ENCODE data around the gene EBF4.

The EBF4 gene

GRCh38 chr20:2736441-2736840 lies 43.9 kb downstream of the EBF4 start:
- H3K79me2 ChIP-seq (ENCODE audit: control insufficient read depth, low read length) = no peaks in the 10 kb centered on the region
- H3K4me2 ChIP-seq (ENCODE audit: low read length) = no peak overlapping the region
- H4K20me1 ChIP-seq (ENCODE audit: control insufficient read depth, insufficient read depth, low read depth, low read length) = no peaks in the 10 kb centered on the region
- peaks cover 12% of the 10 kb centered on the region; the same call in 1 of the 2 replicates for H3K27me3 ChIP-seq (ENCODE audit: control insufficient read depth, low read length)
- H3K9me2 ChIP-seq (replicated peaks; ENCODE audit: control insufficient read depth, low read length) = no peaks in the 10 kb centered on the region
- no peak overlapping the region for H3K4me3 ChIP-seq (ENCODE audit: low read length)
- H3K36me3 ChIP-seq (ENCODE audit: control insufficient read depth, low read length) = no peaks in the 10 kb centered on the region
- no peak for TF ChIP-seq CTCF (IDR thresholded peaks at IDR 0.05; ENCODE audit: low read depth, low read length, poor library complexity, severe bottlenecking)
- no peak for TF ChIP-seq EZH2phosphoT487 (IDR thresholded peaks at IDR 0.05; ENCODE audit: borderline replicate concordance, low read length)
- H3K9me3 ChIP-seq (ENCODE audit: control insufficient read depth, insufficient read depth, low read length) = peaks cover 4% of the 10 kb centered on the region; the same call in 1 of the 2 replicates
- H3K27ac ChIP-seq (ENCODE audit: low read depth, low read length) = no peak overlapping the region
- no peaks in the 10 kb centered on the region for H3F3A ChIP-seq (ENCODE audit: control insufficient read depth, insufficient read depth)
- no peaks in the 10 kb centered on the region for H3K4me1 ChIP-seq (ENCODE audit: control insufficient read depth, low read length)

- no peaks in the 10 kb centered on the region for H4K20me1 ChIP-seq (ENCODE audit: control insufficient read depth, insufficient read depth, low read depth, low read length)
- no peak overlapping the region for H3K27ac ChIP-seq (ENCODE audit: low read depth, low read length)
- H3K4me1 ChIP-seq (ENCODE audit: control insufficient read depth, low read length) = no peaks in the 10 kb centered on the region
- H3K36me3 ChIP-seq (ENCODE audit: control insufficient read depth, low read length) = no peaks in the 10 kb centered on the region
- H3K9me3 ChIP-seq (ENCODE audit: control insufficient read depth, insufficient read depth, low read length) = no peaks in the 10 kb centered on the region
- no peaks in the 10 kb centered on the region for H3K79me2 ChIP-seq (ENCODE audit: control insufficient read depth, low read length)
- H3F3A ChIP-seq (ENCODE audit: control insufficient read depth, insufficient read depth) = no peaks in the 10 kb centered on the region
- H3K4me3 ChIP-seq (ENCODE audit: low read length) = no peak overlapping the region
- TF ChIP-seq CTCF (IDR thresholded peaks at IDR 0.05; ENCODE audit: low read depth, low read length, poor library complexity, severe bottlenecking) (no peak), EZH2phosphoT487 (IDR thresholded peaks at IDR 0.05; ENCODE audit: borderline replicate concordance, low read length) (no peak)
- no peak overlapping the region for H3K4me2 ChIP-seq (ENCODE audit: low read length)
- no peaks in the 10 kb centered on the region for H3K9me2 ChIP-seq (replicated peaks; ENCODE audit: control insufficient read depth, low read length)
- H3K27me3 ChIP-seq (ENCODE audit: control insufficient read depth, low read length) = peaks cover 15% of the 10 kb centered on the region
These were observed 45.9 kb downstream of the EBF4 start for GRCh38 chr20:2738331-2739041.

DNA sequence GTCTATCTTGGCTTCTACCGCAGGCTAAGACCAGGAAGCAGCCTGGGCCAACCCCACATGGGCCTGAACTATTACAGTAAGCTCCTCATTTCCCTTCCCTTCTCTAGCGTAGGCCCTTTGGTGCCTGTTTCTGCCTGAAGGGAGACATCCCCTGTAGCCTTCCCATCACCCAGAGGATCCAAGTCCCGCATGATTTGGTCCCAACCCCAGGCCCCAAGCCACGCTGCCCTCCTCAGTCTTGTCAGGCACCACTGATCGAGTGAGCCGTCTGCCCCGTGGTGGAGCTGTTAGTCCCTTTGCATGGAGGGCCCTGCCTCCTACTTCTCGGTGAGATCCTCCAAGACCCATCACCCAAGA lies 46.4 kb downstream of the EBF4 start:
- no peak overlapping the region for H3K4me2 ChIP-seq (ENCODE audit: low read length)

More for the DNA sequence above, 46.4 kb downstream of the EBF4 start:
- TF ChIP-seq CTCF (IDR thresholded peaks at IDR 0.05; ENCODE audit: low read depth, low read length, poor library complexity, severe bottlenecking) (no peak), EZH2phosphoT487 (IDR thresholded peaks at IDR 0.05; ENCODE audit: borderline replicate concordance, low read length) (no peak)
- Histone ChIP-seq H3K9me2 (replicated peaks; ENCODE audit: control insufficient read depth, low read length) (no peaks in the 10 kb centered on the region), H3K9me3 (ENCODE audit: control insufficient read depth, insufficient read depth, low read length) (no peaks in the 10 kb centered on the region), H3K79me2 (ENCODE audit: control insufficient read depth, low read length) (no peaks in the 10 kb centered on the region), H3K4me3 (ENCODE audit: low read length) (no peak overlapping the region), H3K4me1 (ENCODE audit: control insufficient read depth, low read length) (no peaks in the 10 kb centered on the region), H3K27me3 (ENCODE audit: control insufficient read depth, low read length) (peaks cover 15% of the 10 kb centered on the region), H3K27ac (ENCODE audit: low read depth, low read length) (no peak overlapping the region), H3F3A (ENCODE audit: control insufficient read depth, insufficient read depth) (no peaks in the 10 kb centered on the region), H3K36me3 (ENCODE audit: control insufficient read depth, low read length) (no peaks in the 10 kb centered on the region), H4K20me1 (ENCODE audit: control insufficient read depth, insufficient read depth, low read depth, low read length) (no peaks in the 10 kb centered on the region)

Data from DOHH2 (cell line).